Liver (tissue), 9 donors: ENCODE data around the gene OXCT1. TPM values are rescaled to one million over a fixed set of nuclear protein-coding genes. Genes with fewer than 3 reads are reported as not detected.

Source experiments
- DNase-seq: peaks from one replicate; pipeline ENCODE4 v3.0.0-alpha.2; 2017; ENCODE audit warnings: low spot score
- H3K27ac ChIP-seq, 2 donors: one replicate each; pipeline ENCODE4 v1.7.0; 2013; ENCODE audit warnings: inconsistent platforms in 2 of 2, low read length in 2 of 2, control low read depth in 1 of 2, low read depth in 1 of 2, mild to moderate bottlenecking in 1 of 2
- H3K27me3 ChIP-seq, 4 donors: one replicate each; pipeline versions ENCODE4 v1.6.1 to v1.7.0; 2013; ENCODE audit warnings: low read length in 3 of 4, inconsistent platforms in 1 of 4, mild to moderate bottlenecking in 1 of 4, moderate library complexity in 1 of 4; ENCODE audit not compliant: control insufficient read depth in 4 of 4, insufficient read depth in 4 of 4
- H3K36me3 ChIP-seq, 4 donors: one replicate each; pipeline versions ENCODE4 v1.6.1 to v1.7.0; 2013; ENCODE audit warnings: low read length in 3 of 4, mild to moderate bottlenecking in 3 of 4, low read depth in 1 of 4, moderate library complexity in 1 of 4; ENCODE audit not compliant: control insufficient read depth in 4 of 4, insufficient read depth in 3 of 4
- H3K4me1 ChIP-seq, 4 donors: one replicate each; pipeline versions ENCODE4 v1.6.1 to v1.7.0; 2013; ENCODE audit warnings: low read length in 3 of 4, mild to moderate bottlenecking in 3 of 4, moderate library complexity in 1 of 4; ENCODE audit not compliant: control insufficient read depth in 4 of 4, insufficient read depth in 4 of 4
- H3K4me3 ChIP-seq, 3 donors: one replicate each; pipeline versions ENCODE4 v1.6.1 to v1.7.0; 2013; ENCODE audit warnings: low read length in 3 of 3, control low read depth in 1 of 3, low read depth in 1 of 3, mild to moderate bottlenecking in 1 of 3
- H3K9ac ChIP-seq, 2 donors: one replicate each; pipeline ENCODE4 v1.7.0; 2013; ENCODE audit warnings: low read length in 2 of 2, mild to moderate bottlenecking in 2 of 2, moderate library complexity in 2 of 2, control low read depth in 1 of 2, low read depth in 1 of 2
- H3K9me3 ChIP-seq, 4 donors: one replicate each; pipeline versions ENCODE4 v1.6.1 to v1.7.0; 2013; ENCODE audit warnings: low read length in 3 of 4; ENCODE audit not compliant: control insufficient read depth in 4 of 4
- ATF3 ChIP-seq: IDR thresholded peaks from 2 replicates; pipeline ENCODE4 v1.6.1; 2016; ENCODE audit warnings: antibody characterized with exemption
- EGR1 ChIP-seq, 2 donors: IDR thresholded peaks; 2 replicates each; pipeline ENCODE4 v1.6.1; 2016 to 2018; ENCODE audit warnings: antibody characterized with exemption in 2 of 2, low read depth in 2 of 2
- FOXA1 ChIP-seq: IDR thresholded peaks from 2 replicates; pipeline ENCODE4 v1.6.1; 2016; ENCODE audit warnings: antibody characterized with exemption
- FOXA2 ChIP-seq: IDR thresholded peaks from 2 replicates; pipeline ENCODE4 v1.6.1; 2016; ENCODE audit warnings: antibody characterized with exemption
- GABPA ChIP-seq, 2 donors: IDR thresholded peaks in 1 of 2; conservative IDR thresholded peaks in 1 of 2; 2 replicates each; pipeline ENCODE4 v1.6.1; 2016; ENCODE audit warnings: antibody characterized with exemption in 2 of 2, mild to moderate bottlenecking in 1 of 2, moderate library complexity in 1 of 2
- HNF4A ChIP-seq, 2 donors: conservative IDR thresholded peaks; 2 replicates each; pipeline ENCODE4 v1.6.1; 2016; ENCODE audit warnings: antibody characterized with exemption in 2 of 2, mild to moderate bottlenecking in 2 of 2
- HNF4G ChIP-seq: IDR thresholded peaks from 2 replicates; pipeline ENCODE4 v1.6.1; 2016; ENCODE audit warnings: antibody characterized with exemption
- JUND ChIP-seq, 2 donors: IDR thresholded peaks; 2 replicates each; pipeline ENCODE4 v1.6.1; 2016; ENCODE audit warnings: antibody characterized with exemption in 2 of 2
- MAX ChIP-seq: IDR thresholded peaks from 2 replicates; pipeline ENCODE4 v1.6.1; 2016; ENCODE audit warnings: antibody characterized with exemption
- RAD21 ChIP-seq, 2 donors: IDR thresholded peaks; 2 replicates each; pipeline ENCODE4 v1.6.1; 2016; ENCODE audit warnings: antibody characterized with exemption in 2 of 2, mild to moderate bottlenecking in 2 of 2
- REST ChIP-seq: IDR thresholded peaks from 2 replicates; pipeline ENCODE4 v1.6.1; 2016; ENCODE audit warnings: antibody characterized with exemption, mild to moderate bottlenecking
- TAF1 ChIP-seq: conservative IDR thresholded peaks from 2 replicates; pipeline ENCODE4 v1.6.1; 2016; ENCODE audit warnings: antibody characterized with exemption, mild to moderate bottlenecking
- YY1 ChIP-seq: IDR thresholded peaks from 2 replicates; pipeline ENCODE4 v1.6.1; 2016; ENCODE audit warnings: antibody characterized with exemption, mild to moderate bottlenecking
- ZBTB33 ChIP-seq: IDR thresholded peaks from 2 replicates; pipeline ENCODE4 v1.6.1; 2016; ENCODE audit warnings: antibody characterized with exemption
- WGBS: extraction: QIAGEN DNeasy Blood & Tissue Kit; methylation state at CpG from one replicate; pipeline ENCODE4 v1.1.7; 2013; 5-methylcytosine and 5-hydroxymethylcytosine counted together
- polyA plus RNA-seq, 2 donors: library from polyadenylated mRNA; stranded (reverse) in 1 of 2; unstranded in 1 of 2; fragments of 200-250 nt in 1 of 2; fragments of >200 nt in 1 of 2; fragmentation: Nextera tagmentation in 1 of 2; extraction: Ambion mirVana in 1 of 2; gene quantifications; one replicate each; pipeline versions ENCODE4 v1.2.1 to v1.2.3, GENCODE V29; 2013 to 2015
- total RNA-seq, 2 donors: library from RNA; depleted of rRNA; stranded (reverse); fragments of >200 nt; gene quantifications; one replicate each; pipeline ENCODE4 v1.2.3, GENCODE V29; 2014
- donor health status: healthy.
- donor health status: healthy.
- donor health status: healthy.
- donor health status: healthy.
- donor health status: healthy.

The OXCT1 gene
- total and polyA plus RNA-seq, 4 donors = 0.72 to 10.7 (median 1.1) TPM

- 77% methylated on average over 3 of the region's 3 CpGs for WGBS
- no peaks in the 10 kb centered on the region for H3K4me1 ChIP-seq
- no peaks in the 10 kb centered on the region for H3K9me3 ChIP-seq
- peaks cover 0 to 3% (median 0%) of the 10 kb centered on the region in 4 donors for H3K27me3 ChIP-seq
- no peak for TF ChIP-seq FOXA1
- TF ChIP-seq TAF1 = no peak
- TF ChIP-seq GABPA (IDR thresholded peaks at IDR 0.05 in 1 of 2, conservative IDR thresholded peaks at IDR 0.05 in 1 of 2) = no peak
- TF ChIP-seq RAD21 (IDR thresholded peaks at IDR 0.05) = no peak
- no peak for TF ChIP-seq HNF4G
- no peak for TF ChIP-seq EGR1 (IDR thresholded peaks at IDR 0.05; ENCODE audit: low read depth in 2 of 2)
- no peak for TF ChIP-seq JUND (IDR thresholded peaks at IDR 0.05)
- no peak for TF ChIP-seq ZBTB33
- TF ChIP-seq HNF4A (conservative IDR thresholded peaks at IDR 0.05) = no peak
- no peak for TF ChIP-seq REST
- no peak for TF ChIP-seq ATF3
- TF ChIP-seq YY1 = no peak
- no peak for TF ChIP-seq MAX
- DNase-seq = no peak
- no peak overlapping the region for H3K4me3 ChIP-seq
- H3K36me3 ChIP-seq = no peaks in the 10 kb centered on the region
- H3K27ac ChIP-seq = no peak overlapping the region
- peak overlapping the region in 1 of 2 donors; percentile 24 for H3K9ac ChIP-seq
Observed at GRCh38 chr5:41893074-41893851, 23.0 kb upstream of the OXCT1 start.

GRCh38 chr5:41892031-41892430, 21.8 kb upstream of the OXCT1 start:
- TF ChIP-seq FOXA2 = no peak
- no peak overlapping the region for H3K9ac ChIP-seq
- H3K4me1 ChIP-seq = no peaks in the 10 kb centered on the region
- H3K9me3 ChIP-seq = no peaks in the 10 kb centered on the region
- no peaks in the 10 kb centered on the region for H3K36me3 ChIP-seq
- H3K4me3 ChIP-seq = no peak overlapping the region
- H3K27ac ChIP-seq = no peak overlapping the region
- peaks cover 0 to 5% (median 0%) of the 10 kb centered on the region in 4 donors for H3K27me3 ChIP-seq
- no peak for DNase-seq
